ENCODE results near the gene DCAF11.

DCAF11 gene

GRCh38 chr14:24150993-24151392 is 36.4 kb downstream of the DCAF11 start:
- H3K9me3 ChIP-seq = no peaks in the 10 kb centered on the region
- H3K36me3 ChIP-seq (replicated peaks) = peaks cover 72% of the 10 kb centered on the region
- in situ Hi-C loops (cut with MboI; ENCODE audit: low sequenced_read_pairs) = no loop called here

GRCh38 chr14:24151404-24152080 is 37.0 kb downstream of the DCAF11 start:
- no peak for DNase-seq (ENCODE audit: low spot score in 2 of 2)
- Histone ChIP-seq H3K9me3 (no peaks in the 10 kb centered on the region), H3K27me3 (ENCODE audit: low read depth) (no peaks in the 10 kb centered on the region), H3K4me1 (peaks cover 5% of the 10 kb centered on the region; the same call in 1 of the 2 replicates), H3K4me3 (no peak overlapping the region), H3K36me3 (replicated peaks) (peaks cover 77% of the 10 kb centered on the region)
- in situ Hi-C loops (cut with MboI; ENCODE audit: low sequenced_read_pairs) = no loop called here

More at GRCh38 chr14:24150993-24151392, 36.4 kb downstream of the DCAF11 start:
- Histone ChIP-seq H3K27me3 (ENCODE audit: low read depth) (no peaks in the 10 kb centered on the region), H3K4me3 (no peak overlapping the region), H3K4me1 (peaks cover 5% of the 10 kb centered on the region)
- DNase-seq (ENCODE audit: low spot score in 2 of 2) = no peak

- Histone ChIP-seq H3K9me3 (no peaks in the 10 kb centered on the region), H3K36me3 (replicated peaks) (peaks cover 80% of the 10 kb centered on the region), H3K27me3 (ENCODE audit: low read depth) (no peaks in the 10 kb centered on the region), H3K4me1 (no peaks in the 10 kb centered on the region), H3K4me3 (no peak overlapping the region)
- no peak for DNase-seq (ENCODE audit: low spot score in 2 of 2)
- in situ Hi-C loops (cut with MboI; ENCODE audit: low sequenced_read_pairs) = no loop called here
These were observed 40.5 kb downstream of the DCAF11 start for GRCh38 chr14:24155100-24155499.

- Histone ChIP-seq H3K4me1 (peaks cover 5% of the 10 kb centered on the region; the same call in 1 of the 2 replicates), H3K9me3 (no peaks in the 10 kb centered on the region), H3K27me3 (ENCODE audit: low read depth) (no peaks in the 10 kb centered on the region), H3K36me3 (replicated peaks) (peaks cover 72% of the 10 kb centered on the region), H3K4me3 (no peak overlapping the region)
- in situ Hi-C loops (cut with MboI; ENCODE audit: low sequenced_read_pairs) = no loop called here
- DNase-seq (ENCODE audit: low spot score in 2 of 2) = no peak
These were observed 42.3 kb downstream of the DCAF11 start for GRCh38 chr14:24156840-24157239.

- Histone ChIP-seq H3K9me3 (no peaks in the 10 kb centered on the region), H3K27me3 (ENCODE audit: low read depth) (no peaks in the 10 kb centered on the region), H3K4me1 (peaks cover 5% of the 10 kb centered on the region; the same call in 1 of the 2 replicates), H3K4me3 (no peak overlapping the region), H3K36me3 (replicated peaks) (peaks cover 71% of the 10 kb centered on the region)
- no peak for DNase-seq (ENCODE audit: low spot score in 2 of 2)
- in situ Hi-C loops (cut with MboI; ENCODE audit: low sequenced_read_pairs) = no loop called here
These were observed 42.8 kb downstream of the DCAF11 start for GRCh38 chr14:24157331-24157730.

- no peak overlapping the region for H3K4me3 ChIP-seq
- no peak for DNase-seq (ENCODE audit: low spot score in 2 of 2)
- no peaks in the 10 kb centered on the region for H3K9me3 ChIP-seq
- H3K4me1 ChIP-seq = peaks cover 5% of the 10 kb centered on the region; the same call in 1 of the 2 replicates
- H3K36me3 ChIP-seq (replicated peaks) = peaks cover 67% of the 10 kb centered on the region
- in situ Hi-C loops (cut with MboI; ENCODE audit: low sequenced_read_pairs) = no loop called here
- H3K27me3 ChIP-seq (ENCODE audit: low read depth) = no peaks in the 10 kb centered on the region
These were observed 45.4 kb downstream of the DCAF11 start for GRCh38 chr14:24159777-24160498.

GRCh38 chr14:24160499-24160849 is 45.9 kb downstream of the DCAF11 start:
- peaks cover 5% of the 10 kb centered on the region; the same call in 1 of the 2 replicates for H3K4me1 ChIP-seq
- in situ Hi-C loops (cut with MboI; ENCODE audit: low sequenced_read_pairs) = no loop called here
- DNase-seq (ENCODE audit: low spot score in 2 of 2) = no peak
- H3K9me3 ChIP-seq = no peaks in the 10 kb centered on the region
- peaks cover 67% of the 10 kb centered on the region for H3K36me3 ChIP-seq (replicated peaks)
- H3K4me3 ChIP-seq = no peak overlapping the region
- no peaks in the 10 kb centered on the region for H3K27me3 ChIP-seq (ENCODE audit: low read depth)

GRCh38 chr14:24160850-24161804 is 46.5 kb downstream of the DCAF11 start, which contains the start of gene IRF9:
TSS of gene IRF9 (plus strand) at chr14:24161265. CDS start at chr14:24162145, 880 bp downstream.
- peaks cover 5% of the 10 kb centered on the region; the same call in 1 of the 2 replicates for H3K4me1 ChIP-seq
- no peaks in the 10 kb centered on the region for H3K27me3 ChIP-seq (ENCODE audit: low read depth)
- no peaks in the 10 kb centered on the region for H3K9me3 ChIP-seq
- DNase-seq (ENCODE audit: low spot score in 2 of 2) = peak; percentile 92 to 98
- peaks cover 66% of the 10 kb centered on the region for H3K36me3 ChIP-seq (replicated peaks)
- H3K4me3 ChIP-seq = peak within 1 kb of the TSS; percentile 1; the same call in 1 of the 2 replicates
- in situ Hi-C loops (cut with MboI; ENCODE audit: low sequenced_read_pairs) = no loop called here

- Histone ChIP-seq H3K4me1 (peaks cover 5% of the 10 kb centered on the region; the same call in 1 of the 2 replicates), H3K27me3 (ENCODE audit: low read depth) (no peaks in the 10 kb centered on the region), H3K4me3 (no peak overlapping the region), H3K36me3 (replicated peaks) (peaks cover 59% of the 10 kb centered on the region), H3K9me3 (no peaks in the 10 kb centered on the region)
- no peak for DNase-seq (ENCODE audit: low spot score in 2 of 2)
- in situ Hi-C loops (cut with MboI; ENCODE audit: low sequenced_read_pairs) = no loop called here
These were observed 47.5 kb downstream of the DCAF11 start for GRCh38 chr14:24162093-24162492.

GRCh38 chr14:24164518-24164991 is 50.0 kb downstream of the DCAF11 start:
- no peak for DNase-seq (ENCODE audit: low spot score in 2 of 2)
- H3K36me3 ChIP-seq (replicated peaks) = peaks cover 44% of the 10 kb centered on the region
- H3K4me3 ChIP-seq = no peak overlapping the region
- H3K9me3 ChIP-seq = no peaks in the 10 kb centered on the region
- H3K27me3 ChIP-seq (ENCODE audit: low read depth) = no peaks in the 10 kb centered on the region
- peaks cover 5% of the 10 kb centered on the region; the same call in 1 of the 2 replicates for H3K4me1 ChIP-seq
- in situ Hi-C loops (cut with MboI; ENCODE audit: low sequenced_read_pairs) = no loop called here

GRCh38 chr14:24165785-24166184 is 51.2 kb downstream of the DCAF11 start:
- Histone ChIP-seq H3K4me1 (peaks cover 3% of the 10 kb centered on the region; the same call in 1 of the 2 replicates), H3K36me3 (replicated peaks) (peaks cover 31% of the 10 kb centered on the region), H3K27me3 (ENCODE audit: low read depth) (no peaks in the 10 kb centered on the region), H3K4me3 (no peak overlapping the region), H3K9me3 (no peaks in the 10 kb centered on the region)
- no peak for DNase-seq (ENCODE audit: low spot score in 2 of 2)
- in situ Hi-C loops (cut with MboI; ENCODE audit: low sequenced_read_pairs) = no loop called here

- Histone ChIP-seq H3K27me3 (ENCODE audit: low read depth) (no peaks in the 10 kb centered on the region), H3K9me3 (no peaks in the 10 kb centered on the region), H3K4me3 (no peak overlapping the region), H3K4me1 (no peaks in the 10 kb centered on the region), H3K36me3 (replicated peaks) (peaks cover 26% of the 10 kb centered on the region)
- no peak for DNase-seq (ENCODE audit: low spot score in 2 of 2)
- in situ Hi-C loops (cut with MboI; ENCODE audit: low sequenced_read_pairs) = no loop called here
These were observed 53.0 kb downstream of the DCAF11 start for GRCh38 chr14:24167469-24168114.

Measured in HAP-1 (cell line).